SK-N-SH (cell line): ENCODE measurements around the gene AGGF1. TPM values are rescaled to one million over a fixed set of nuclear protein-coding genes. Genes with fewer than 3 reads are reported as not detected.
A peak's percentile ranks its signal among the peaks of the same experiment; 100 is the strongest.

Source experiments
- CTCF ChIA-PET: fragments of 300-600, 350-600 bp; formaldehyde crosslinking; extraction: SDS; loops from one replicate; lab custom pipeline; 2021; lab: Yijun Ruan, JAX
- POLR2A ChIA-PET: fragments of 350-600 bp; sonication (Branson Sonifier 250); formaldehyde crosslinking; extraction: SDS; loops from one replicate; lab custom pipeline; 2020; ENCODE audit warnings: antibody characterized with exemption, inconsistent platforms; lab: Yijun Ruan, JAX
- DNase-seq: peaks from one replicate; pipeline ENCODE4 v3.0.0; 2012
- H2AFZ ChIP-seq: fragments of 200-600 bp; sonication (generic); 2 replicates; pipeline ENCODE4 v1.8.1; 2016; ENCODE audit warnings: antibody characterized with exemption, mild to moderate bottlenecking, low read depth
- H3F3A ChIP-seq: fragments of 200-600 bp; sonication (generic); replicated peaks from 2 replicates; pipeline ENCODE3; 2016; ENCODE audit warnings: antibody characterized with exemption, mild to moderate bottlenecking; ENCODE audit not compliant: insufficient read depth
- H3K27ac ChIP-seq, 2 experiments: fragments of 200-500 bp in 1 of 2; fragments of 200-600 bp in 1 of 2; sonication (Bioruptor generic) in 1 of 2; sonication (generic), shearing (Covaris generic) in 1 of 2; 2 replicates each; pipeline versions ENCODE4 v1.5.1 to v1.6.1; 2014 to 2016; ENCODE audit warnings: low read depth in 2 of 2, inconsistent platforms in 1 of 2, low read length in 1 of 2, mild to moderate bottlenecking in 1 of 2, mixed read lengths in 1 of 2
- H3K27me3 ChIP-seq: fragments of 200-600 bp; sonication (generic), shearing (Covaris generic); 2 replicates; pipeline ENCODE4 v1.6.1; 2016; ENCODE audit warnings: mixed run types; ENCODE audit not compliant: insufficient read depth
- H3K36me3 ChIP-seq, 2 experiments: fragments of 200-500 bp in 1 of 2; fragments of 200-600 bp in 1 of 2; sonication (Bioruptor generic) in 1 of 2; sonication (generic) in 1 of 2; replicated peaks in 1 of 2; 2 replicates each; pipeline versions ENCODE3 to v1.5.1; 2014 to 2016; ENCODE audit warnings: low read length in 1 of 2, mild to moderate bottlenecking in 1 of 2; ENCODE audit not compliant: insufficient read depth in 2 of 2, control insufficient read depth in 1 of 2
- H3K4me1 ChIP-seq, 2 experiments: fragments of 200-500 bp in 1 of 2; fragments of 200-600 bp in 1 of 2; sonication (Bioruptor generic) in 1 of 2; sonication (generic), shearing (Covaris generic) in 1 of 2; 2 replicates each; pipeline versions ENCODE4 v1.5.1 to v1.6.1; 2014 to 2016; ENCODE audit warnings: low read depth in 1 of 2, low read length in 1 of 2, mixed run types in 1 of 2; ENCODE audit not compliant: insufficient read depth in 2 of 2, control insufficient read depth in 1 of 2
- H3K4me2 ChIP-seq: fragments of 200-600 bp; sonication (generic), shearing (Covaris generic); 2 replicates; pipeline ENCODE4 v1.6.1; 2017; ENCODE audit warnings: mixed run types
- H3K4me3 ChIP-seq, 2 experiments: fragments of 200-500 bp in 1 of 2; fragments of 200-600 bp in 1 of 2; sonication (Bioruptor generic) in 1 of 2; sonication (generic), shearing (Covaris generic) in 1 of 2; 2 replicates each; pipeline versions ENCODE4 v1.5.1 to v1.8.1; 2014 to 2016; ENCODE audit warnings: low read depth in 2 of 2, inconsistent platforms in 1 of 2, low read length in 1 of 2, mild to moderate bottlenecking in 1 of 2, mixed read lengths in 1 of 2, moderate library complexity in 1 of 2
- H3K79me2 ChIP-seq: fragments of 200-600 bp; sonication (generic); 2 replicates; pipeline ENCODE4 v1.8.1; 2017; ENCODE audit warnings: mild to moderate bottlenecking; ENCODE audit not compliant: insufficient read depth
- H3K9ac ChIP-seq: fragments of 200-600 bp; sonication (generic); 2 replicates; pipeline ENCODE4 v1.6.1; 2017; ENCODE audit warnings: mixed run types
- H3K9me2 ChIP-seq: fragments of 200-600 bp; sonication (generic); 2 replicates; pipeline ENCODE4 v1.6.1; 2017; ENCODE audit warnings: mixed run types
- H3K9me3 ChIP-seq: fragments of 200-600 bp; sonication (generic); 2 replicates; pipeline ENCODE4 v1.6.1; 2017; ENCODE audit warnings: mixed run types, mild to moderate bottlenecking, moderate library complexity
- H4K20me1 ChIP-seq: fragments of 200-600 bp; sonication (generic); 2 replicates; pipeline ENCODE4 v1.6.1; 2017; ENCODE audit warnings: mild to moderate bottlenecking, mixed run types; ENCODE audit not compliant: insufficient read depth
- CHD2 ChIP-seq: fragments of 150-350 bp; IDR thresholded peaks from 2 replicates; pipeline ENCODE4 v1.6.1; 2018; ENCODE audit warnings: low read length; ENCODE audit not compliant: partially characterized antibody
- CTCF ChIP-seq: fragments of 200-600 bp; sonication (generic); IDR thresholded peaks from 2 replicates; pipeline ENCODE4 v1.6.1; 2017; ENCODE audit warnings: antibody characterized with exemption, mild to moderate bottlenecking, moderate library complexity
- ELF1 ChIP-seq: IDR thresholded peaks from 2 replicates; pipeline ENCODE4 v1.4.0; 2012
- EP300 ChIP-seq, 2 experiments: IDR thresholded peaks; 2 replicates each; pipeline versions ENCODE4 v1.4.0 to v1.6.1; 2012; ENCODE audit warnings: borderline replicate concordance in 1 of 2, low read depth in 1 of 2, low read length in 1 of 2
- EZH2phosphoT487 ChIP-seq: fragments of 200-600 bp; sonication (generic); IDR thresholded peaks from 2 replicates; pipeline ENCODE4 v1.6.1; 2017; ENCODE audit warnings: low read depth, mixed run types, mild to moderate bottlenecking, antibody characterized with exemption, moderate library complexity, borderline replicate concordance
- FOSL2 ChIP-seq: IDR thresholded peaks from 2 replicates; pipeline ENCODE4 v1.4.0; 2012; ENCODE audit warnings: low read depth, mild to moderate bottlenecking, moderate library complexity, borderline replicate concordance
- GATA2 ChIP-seq: sonication (generic); formaldehyde crosslinking; IDR thresholded peaks from 2 replicates; pipeline ENCODE4 v1.5.0; 2020; ENCODE audit warnings: mild to moderate bottlenecking, missing genetic modification reagents
- MXI1 ChIP-seq: IDR thresholded peaks from 2 replicates; pipeline ENCODE4 v1.6.1; 2012; ENCODE audit warnings: mild to moderate bottlenecking, low read depth, low read length, improper control_type of control experiment
- NFIC ChIP-seq: IDR thresholded peaks from 2 replicates; pipeline ENCODE4 v1.4.0; 2012; ENCODE audit warnings: borderline replicate concordance
- NRF1 ChIP-seq: IDR thresholded peaks from 2 replicates; pipeline ENCODE4 v1.6.1; 2012; ENCODE audit warnings: low read depth, mild to moderate bottlenecking, low read length
- POLR2AphosphoS5 ChIP-seq: IDR thresholded peaks from 2 replicates; pipeline ENCODE4 v1.6.1; 2012; ENCODE audit warnings: low read depth, low read length
- RCOR1 ChIP-seq: fragments of 150-350 bp; IDR thresholded peaks from 2 replicates; pipeline ENCODE4 v1.6.1; 2017; ENCODE audit warnings: antibody characterized with exemption, low read length
- RFX5 ChIP-seq: IDR thresholded peaks from 2 replicates; pipeline ENCODE4 v1.6.1; 2012; ENCODE audit warnings: mild to moderate bottlenecking, improper control_type of control experiment, low read length
- RXRA ChIP-seq: IDR thresholded peaks from 2 replicates; pipeline ENCODE4 v1.4.0; 2012; ENCODE audit warnings: low read depth, mild to moderate bottlenecking, borderline replicate concordance
- SIN3A ChIP-seq: IDR thresholded peaks from 2 replicates; pipeline ENCODE4 v1.6.1; 2012; ENCODE audit warnings: low read depth, mild to moderate bottlenecking, low read length, moderate library complexity, borderline replicate concordance
- TAF1 ChIP-seq: IDR thresholded peaks from 2 replicates; pipeline ENCODE4 v1.6.1; 2012; ENCODE audit warnings: low read depth, mild to moderate bottlenecking, low read length, moderate library complexity, borderline replicate concordance
- YY1 ChIP-seq: IDR thresholded peaks from 2 replicates; pipeline ENCODE4 v1.4.0; 2012; ENCODE audit warnings: low read depth, mild to moderate bottlenecking
- ZBTB33 ChIP-seq: IDR thresholded peaks from 2 replicates; pipeline ENCODE4 v1.4.0; 2012; ENCODE audit warnings: low read depth, borderline replicate concordance
- WGBS: methylation state at CpG from one replicate; pipeline ENCODE4 v1.1.6; 2017; ENCODE audit warnings: low lambda C conversion rate; 5-methylcytosine and 5-hydroxymethylcytosine counted together
- polyA plus RNA-seq, 3 experiments: library from polyadenylated mRNA; depleted of rRNA; stranded (reverse); fragments of >200 nt; gene quantifications; 2 replicates each; pipeline ENCODE4 v1.2.3, GENCODE V29; 2012

Gene AGGF1
- polyA plus RNA-seq, 1 of the 3 experiments (the other 2 are of a cell fraction): 9.8 TPM

GRCh38 chr5:77031891-77032290, 1.7 kb downstream of the AGGF1 start:
- H3K4me2 ChIP-seq: peak overlapping the region; percentile 96
- CTCF ChIA-PET: interaction anchor here (1.2 to 1.8 kb wide), 2 partner anchors 46 kb away, joined by 3 to 15 read pairs; no protein-coding TSS in a partner anchor
- TF ChIP-seq NRF1 (no peak), POLR2AphosphoS5 (no peak), RXRA (no peak), RFX5 (no peak), ZBTB33 (no peak), NFIC (no peak), GATA2 (no peak), CHD2 (no peak), RCOR1 (no peak), ELF1 (no peak), FOSL2 (no peak), EZH2phosphoT487 (no peak), MXI1 (no peak), TAF1 (no peak), YY1 (no peak), SIN3A (no peak), CTCF (no peak), EP300 (IDR thresholded peaks at IDR 0.05; ENCODE audit: borderline replicate concordance in 1 of 2, low read depth in 1 of 2, low read length in 1 of 2) (no peak)
- TF ChIP-seq, all 33 proteins: peak for 0
- peaks cover 7 to 12% of the 10 kb centered on the region in 2 experiments; a peak in 3 of 4 replicates for H3K4me1 ChIP-seq
- H3K4me3 ChIP-seq: no peak overlapping the region; a peak in 1 of 4 replicates
- H3K36me3 ChIP-seq: peaks cover 26% of the 10 kb centered on the region in 2 experiments
- no peaks in the 10 kb centered on the region for H3K27me3 ChIP-seq
- POLR2A ChIA-PET: no interaction called here
- no peak overlapping the region for H3K27ac ChIP-seq
- H3K9me2 ChIP-seq: no peaks in the 10 kb centered on the region
- 94% methylated on average over 3 of the region's 3 CpGs for WGBS
- no peaks in the 10 kb centered on the region for H3F3A ChIP-seq
- H3K9ac ChIP-seq: no peak overlapping the region
- H3K79me2 ChIP-seq: peaks cover 32% of the 10 kb centered on the region
- DNase-seq: no peak
- H3K9me3 ChIP-seq: 0 out of 2 replicates have a peak, but pooled peaks cover 7% of the 10 kb centered on the region
- no peaks in the 10 kb centered on the region; the same call in 1 of the 2 replicates for H4K20me1 ChIP-seq
- no peak overlapping the region for H2AFZ ChIP-seq
